HepG2 (cell line): ENCODE measurements around the gene SRP68. TPM values are rescaled to one million over a fixed set of nuclear protein-coding genes. Genes with fewer than 3 reads are reported as not detected.
A peak's percentile ranks its signal among the peaks of the same experiment; 100 is the strongest.

Experiments used
- ELF1 ChIP-seq: sonication (generic); formaldehyde crosslinking; IDR thresholded peaks from 2 replicates; pipeline ENCODE4 v1.4.0; 2020; ENCODE audit warnings: missing genetic modification reagents
- KAT2B ChIP-seq: fragments of 150-350 bp; IDR thresholded peaks from 2 replicates; pipeline ENCODE4 v1.6.1; 2014; ENCODE audit warnings: low read depth, low read length, borderline replicate concordance
- KDM5A ChIP-seq: fragments of 200-600 bp; sonication (generic); IDR thresholded peaks from 2 replicates; pipeline ENCODE4 v1.7.0; 2018; ENCODE audit warnings: antibody characterized with exemption, mild to moderate bottlenecking, low read length, borderline replicate concordance
- PAF1 ChIP-seq: IDR thresholded peaks from 2 replicates; pipeline ENCODE4 v1.6.1; 2016; ENCODE audit warnings: missing genetic modification reagents, missing compliant biosample characterization
- WIZ ChIP-seq: sonication (generic); formaldehyde crosslinking; IDR thresholded peaks from 2 replicates; pipeline ENCODE4 v1.5.1; 2020; ENCODE audit warnings: mild to moderate bottlenecking, missing genetic modification reagents
- ZNF251 ChIP-seq: sonication (generic); formaldehyde crosslinking; IDR thresholded peaks from 2 replicates; pipeline ENCODE4 v1.9.0; 2021; ENCODE audit warnings: mild to moderate bottlenecking, missing genetic modification reagents
- ZNF615 ChIP-seq: sonication (generic); formaldehyde crosslinking; IDR thresholded peaks from 2 replicates; pipeline ENCODE4 v1.5.0; 2020; ENCODE audit warnings: mild to moderate bottlenecking, missing genetic modification reagents, borderline replicate concordance
- polyA plus RNA-seq, 8 experiments: library from polyadenylated mRNA; depleted of rRNA in 3 of 8; stranded (reverse) in 7 of 8; unstranded in 1 of 8; fragments of >200 nt; fragmentation: Illumina TruSeq in 4 of 8; extraction: Trizol in 4 of 8; gene quantifications; 2 replicates each; pipeline versions ENCODE4 v1.2.1 to v1.2.3, GENCODE V29; 2011 to 2016; ENCODE audit warnings: low read depth in 4 of 8, missing spikeins in 1 of 8, mixed read lengths in 1 of 8; ENCODE audit not compliant: insufficient read depth in 1 of 8
- total RNA-seq, 5 experiments: library from RNA; depleted of rRNA; stranded (reverse); fragments of >200 nt; fragmentation: Illumina TruSeq; extraction: Trizol; gene quantifications; 2 replicates each; pipeline ENCODE4 v1.2.3, GENCODE V29; 2016; ENCODE audit warnings: low read depth in 1 of 5
- TF ChIP-seq, protein P1 (sequence below): sonication (generic); formaldehyde crosslinking; IDR thresholded peaks from 2 replicates; pipeline ENCODE4 v1.5.1; 2020; ENCODE audit warnings: mild to moderate bottlenecking, missing genetic modification reagents, moderate library complexity
- TF ChIP-seq, protein P2 (sequence below): sonication (generic); formaldehyde crosslinking; IDR thresholded peaks from 2 replicates; pipeline ENCODE4 v1.4.0; 2020; ENCODE audit warnings: missing genetic modification reagents
- TF ChIP-seq, protein P3 (sequence below): sonication (generic); formaldehyde crosslinking; IDR thresholded peaks from 2 replicates; pipeline ENCODE4 v1.5.0; 2020; ENCODE audit warnings: mild to moderate bottlenecking, missing genetic modification reagents

The SRP68 gene
- total and polyA plus RNA-seq, 2 of the 13 experiments (the other 11 are each of a cell fraction or from before 2014, with no cell fraction given) = 39.8 to 74.3 TPM

DNA sequence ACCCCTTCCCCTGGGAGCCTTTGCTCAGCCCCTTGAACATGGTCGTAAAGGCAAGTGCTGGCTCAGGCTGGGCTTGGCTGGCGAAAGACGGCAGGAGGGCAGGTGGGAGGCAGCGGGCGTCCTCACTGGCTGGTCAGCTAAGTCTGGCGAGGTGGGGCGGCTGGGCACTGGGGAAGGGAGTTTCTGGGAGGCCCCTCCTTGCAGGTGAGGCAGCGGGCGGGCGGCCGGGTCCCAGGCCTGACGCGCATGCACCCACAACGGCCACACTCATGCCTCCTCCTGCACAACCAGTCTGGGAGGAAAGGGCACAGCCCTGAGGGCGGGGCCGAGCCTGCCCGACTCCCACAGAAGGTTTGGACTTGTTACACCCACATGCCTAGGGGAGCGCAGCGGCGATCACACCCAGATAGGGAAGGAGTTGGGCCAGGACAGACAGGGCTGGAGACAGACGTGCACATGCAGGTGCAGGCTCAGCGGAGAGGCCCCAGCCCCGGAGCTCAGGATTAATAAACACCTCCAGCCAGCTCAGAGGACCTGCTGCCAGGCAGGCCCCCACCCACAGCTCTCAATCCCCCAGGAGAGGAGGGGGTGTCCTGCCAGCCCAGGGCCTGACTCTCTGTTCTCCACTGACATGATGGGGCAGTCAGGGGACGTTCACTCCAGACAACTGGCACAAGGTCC, 45.0 kb downstream of the SRP68 start, which contains the start of gene EVPL (continued):
- TF ChIP-seq, protein P1, sequence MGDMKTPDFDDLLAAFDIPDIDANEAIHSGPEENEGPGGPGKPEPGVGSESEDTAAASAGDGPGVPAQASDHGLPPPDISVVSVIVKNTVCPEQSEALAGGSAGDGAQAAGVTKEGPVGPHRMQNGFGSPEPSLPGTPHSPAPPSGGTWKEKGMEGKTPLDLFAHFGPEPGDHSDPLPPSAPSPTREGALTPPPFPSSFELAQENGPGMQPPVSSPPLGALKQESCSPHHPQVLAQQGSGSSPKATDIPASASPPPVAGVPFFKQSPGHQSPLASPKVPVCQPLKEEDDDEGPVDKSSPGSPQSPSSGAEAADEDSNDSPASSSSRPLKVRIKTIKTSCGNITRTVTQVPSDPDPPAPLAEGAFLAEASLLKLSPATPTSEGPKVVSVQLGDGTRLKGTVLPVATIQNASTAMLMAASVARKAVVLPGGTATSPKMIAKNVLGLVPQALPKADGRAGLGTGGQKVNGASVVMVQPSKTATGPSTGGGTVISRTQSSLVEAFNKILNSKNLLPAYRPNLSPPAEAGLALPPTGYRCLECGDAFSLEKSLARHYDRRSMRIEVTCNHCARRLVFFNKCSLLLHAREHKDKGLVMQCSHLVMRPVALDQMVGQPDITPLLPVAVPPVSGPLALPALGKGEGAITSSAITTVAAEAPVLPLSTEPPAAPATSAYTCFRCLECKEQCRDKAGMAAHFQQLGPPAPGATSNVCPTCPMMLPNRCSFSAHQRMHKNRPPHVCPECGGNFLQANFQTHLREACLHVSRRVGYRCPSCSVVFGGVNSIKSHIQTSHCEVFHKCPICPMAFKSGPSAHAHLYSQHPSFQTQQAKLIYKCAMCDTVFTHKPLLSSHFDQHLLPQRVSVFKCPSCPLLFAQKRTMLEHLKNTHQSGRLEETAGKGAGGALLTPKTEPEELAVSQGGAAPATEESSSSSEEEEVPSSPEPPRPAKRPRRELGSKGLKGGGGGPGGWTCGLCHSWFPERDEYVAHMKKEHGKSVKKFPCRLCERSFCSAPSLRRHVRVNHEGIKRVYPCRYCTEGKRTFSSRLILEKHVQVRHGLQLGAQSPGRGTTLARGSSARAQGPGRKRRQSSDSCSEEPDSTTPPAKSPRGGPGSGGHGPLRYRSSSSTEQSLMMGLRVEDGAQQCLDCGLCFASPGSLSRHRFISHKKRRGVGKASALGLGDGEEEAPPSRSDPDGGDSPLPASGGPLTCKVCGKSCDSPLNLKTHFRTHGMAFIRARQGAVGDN (CRISPR knock-in tag) = peak; percentile 92
- TF ChIP-seq KDM5A = no peak
- TF ChIP-seq, protein P2, sequence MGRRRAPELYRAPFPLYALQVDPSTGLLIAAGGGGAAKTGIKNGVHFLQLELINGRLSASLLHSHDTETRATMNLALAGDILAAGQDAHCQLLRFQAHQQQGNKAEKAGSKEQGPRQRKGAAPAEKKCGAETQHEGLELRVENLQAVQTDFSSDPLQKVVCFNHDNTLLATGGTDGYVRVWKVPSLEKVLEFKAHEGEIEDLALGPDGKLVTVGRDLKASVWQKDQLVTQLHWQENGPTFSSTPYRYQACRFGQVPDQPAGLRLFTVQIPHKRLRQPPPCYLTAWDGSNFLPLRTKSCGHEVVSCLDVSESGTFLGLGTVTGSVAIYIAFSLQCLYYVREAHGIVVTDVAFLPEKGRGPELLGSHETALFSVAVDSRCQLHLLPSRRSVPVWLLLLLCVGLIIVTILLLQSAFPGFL (CRISPR knock-in tag) = no peak
- TF ChIP-seq, protein P3, sequence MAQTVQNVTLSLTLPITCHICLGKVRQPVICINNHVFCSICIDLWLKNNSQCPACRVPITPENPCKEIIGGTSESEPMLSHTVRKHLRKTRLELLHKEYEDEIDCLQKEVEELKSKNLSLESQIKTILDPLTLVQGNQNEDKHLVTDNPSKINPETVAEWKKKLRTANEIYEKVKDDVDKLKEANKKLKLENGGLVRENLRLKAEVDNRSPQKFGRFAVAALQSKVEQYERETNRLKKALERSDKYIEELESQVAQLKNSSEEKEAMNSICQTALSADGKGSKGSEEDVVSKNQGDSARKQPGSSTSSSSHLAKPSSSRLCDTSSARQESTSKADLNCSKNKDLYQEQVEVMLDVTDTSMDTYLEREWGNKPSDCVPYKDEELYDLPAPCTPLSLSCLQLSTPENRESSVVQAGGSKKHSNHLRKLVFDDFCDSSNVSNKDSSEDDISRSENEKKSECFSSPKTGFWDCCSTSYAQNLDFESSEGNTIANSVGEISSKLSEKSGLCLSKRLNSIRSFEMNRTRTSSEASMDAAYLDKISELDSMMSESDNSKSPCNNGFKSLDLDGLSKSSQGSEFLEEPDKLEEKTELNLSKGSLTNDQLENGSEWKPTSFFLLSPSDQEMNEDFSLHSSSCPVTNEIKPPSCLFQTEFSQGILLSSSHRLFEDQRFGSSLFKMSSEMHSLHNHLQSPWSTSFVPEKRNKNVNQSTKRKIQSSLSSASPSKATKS = no peak
- no peak for TF ChIP-seq PAF1
- TF ChIP-seq ELF1 (CRISPR knock-in tag) = no peak
- TF ChIP-seq KAT2B = no peak
- TF ChIP-seq WIZ = no peak
- 0 out of 2 replicates have a peak, but pooled peaks have one; percentile 70 for TF ChIP-seq ZNF615 (CRISPR knock-in tag)
- 0 out of 2 replicates have a peak, but pooled peaks have one; percentile 28 for TF ChIP-seq ZNF251 (CRISPR knock-in tag)
